BE2C (cell line): ENCODE measurements around the gene BCORL1.

ENCODE experiments used
- DNase-seq: peaks from one replicate; pipeline ENCODE4 v3.0.0-alpha.2; 2020
- H3K27me3 ChIP-seq: fragments of 250-450 bp; sonication (Bioruptor Pico); 2 replicates; pipeline ENCODE4 v1.5.1; 2020; ENCODE audit warnings: mild to moderate bottlenecking
- H3K36me3 ChIP-seq: fragments of 250-450 bp; sonication (Bioruptor Pico); 2 replicates; pipeline ENCODE4 v1.5.1; 2020; ENCODE audit warnings: mild to moderate bottlenecking
- H3K4me1 ChIP-seq: fragments of 250-450 bp; sonication (Bioruptor Pico); 2 replicates; pipeline ENCODE4 v1.5.1; 2020
- H3K4me3 ChIP-seq: 2 replicates; pipeline ENCODE4 v1.5.1; 2011; ENCODE audit warnings: low read depth, low read length
- H3K9me3 ChIP-seq: fragments of 250-450 bp; sonication (Bioruptor Pico); 2 replicates; pipeline ENCODE4 v1.5.1; 2020
- TF ChIP-seq, protein P1 (sequence below): IDR thresholded peaks from 2 replicates; pipeline ENCODE4 v1.5.1; 2012; ENCODE audit warnings: mild to moderate bottlenecking, low read depth, low read length

Gene BCORL1

DNA sequence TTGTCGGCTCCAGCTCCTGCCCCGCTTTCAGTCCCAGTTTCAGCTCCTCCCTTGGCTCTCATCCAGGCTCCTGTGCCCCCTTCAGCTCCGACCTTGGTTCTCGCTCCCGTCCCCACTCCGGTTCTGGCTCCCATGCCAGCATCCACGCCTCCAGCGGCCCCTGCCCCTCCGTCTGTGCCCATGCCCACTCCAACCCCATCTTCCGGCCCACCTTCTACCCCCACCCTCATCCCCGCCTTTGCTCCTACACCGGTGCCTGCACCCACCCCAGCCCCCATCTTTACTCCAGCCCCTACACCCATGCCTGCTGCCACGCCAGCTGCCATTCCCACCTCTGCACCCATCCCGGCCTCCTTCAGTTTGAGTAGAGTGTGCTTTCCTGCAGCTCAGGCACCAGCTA is 31.2 kb downstream of the BCORL1 start:
- DNase-seq = no peak
- H3K36me3 ChIP-seq = no peaks in the 10 kb centered on the region
- TF ChIP-seq, protein P1, sequence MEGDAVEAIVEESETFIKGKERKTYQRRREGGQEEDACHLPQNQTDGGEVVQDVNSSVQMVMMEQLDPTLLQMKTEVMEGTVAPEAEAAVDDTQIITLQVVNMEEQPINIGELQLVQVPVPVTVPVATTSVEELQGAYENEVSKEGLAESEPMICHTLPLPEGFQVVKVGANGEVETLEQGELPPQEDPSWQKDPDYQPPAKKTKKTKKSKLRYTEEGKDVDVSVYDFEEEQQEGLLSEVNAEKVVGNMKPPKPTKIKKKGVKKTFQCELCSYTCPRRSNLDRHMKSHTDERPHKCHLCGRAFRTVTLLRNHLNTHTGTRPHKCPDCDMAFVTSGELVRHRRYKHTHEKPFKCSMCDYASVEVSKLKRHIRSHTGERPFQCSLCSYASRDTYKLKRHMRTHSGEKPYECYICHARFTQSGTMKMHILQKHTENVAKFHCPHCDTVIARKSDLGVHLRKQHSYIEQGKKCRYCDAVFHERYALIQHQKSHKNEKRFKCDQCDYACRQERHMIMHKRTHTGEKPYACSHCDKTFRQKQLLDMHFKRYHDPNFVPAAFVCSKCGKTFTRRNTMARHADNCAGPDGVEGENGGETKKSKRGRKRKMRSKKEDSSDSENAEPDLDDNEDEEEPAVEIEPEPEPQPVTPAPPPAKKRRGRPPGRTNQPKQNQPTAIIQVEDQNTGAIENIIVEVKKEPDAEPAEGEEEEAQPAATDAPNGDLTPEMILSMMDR = no peak
- no peaks in the 10 kb centered on the region for H3K27me3 ChIP-seq
- H3K4me1 ChIP-seq = no peaks in the 10 kb centered on the region
- H3K9me3 ChIP-seq = no peaks in the 10 kb centered on the region
- no peak overlapping the region for H3K4me3 ChIP-seq

DNA sequence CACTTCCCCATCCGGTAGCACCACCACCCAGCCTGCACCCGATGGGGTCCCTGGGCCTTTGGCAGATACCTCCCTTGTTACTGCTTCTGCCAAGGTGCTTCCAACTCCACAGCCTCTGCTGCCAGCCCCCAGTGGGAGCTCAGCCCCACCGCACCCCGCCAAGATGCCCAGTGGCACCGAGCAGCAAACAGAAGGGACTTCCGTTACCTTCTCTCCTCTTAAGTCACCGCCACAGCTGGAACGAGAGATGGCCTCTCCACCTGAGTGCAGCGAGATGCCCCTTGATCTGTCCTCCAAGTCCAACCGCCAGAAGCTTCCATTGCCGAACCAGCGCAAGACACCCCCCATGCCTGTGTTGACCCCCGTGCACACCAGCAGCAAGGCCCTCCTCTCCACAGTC is 31.9 kb downstream of the BCORL1 start:
- Histone ChIP-seq H3K4me1 (no peaks in the 10 kb centered on the region), H3K36me3 (no peaks in the 10 kb centered on the region), H3K4me3 (no peak overlapping the region), H3K27me3 (no peaks in the 10 kb centered on the region), H3K9me3 (no peaks in the 10 kb centered on the region)
- TF ChIP-seq, protein P1 = no peak
- DNase-seq = no peak

DNA sequence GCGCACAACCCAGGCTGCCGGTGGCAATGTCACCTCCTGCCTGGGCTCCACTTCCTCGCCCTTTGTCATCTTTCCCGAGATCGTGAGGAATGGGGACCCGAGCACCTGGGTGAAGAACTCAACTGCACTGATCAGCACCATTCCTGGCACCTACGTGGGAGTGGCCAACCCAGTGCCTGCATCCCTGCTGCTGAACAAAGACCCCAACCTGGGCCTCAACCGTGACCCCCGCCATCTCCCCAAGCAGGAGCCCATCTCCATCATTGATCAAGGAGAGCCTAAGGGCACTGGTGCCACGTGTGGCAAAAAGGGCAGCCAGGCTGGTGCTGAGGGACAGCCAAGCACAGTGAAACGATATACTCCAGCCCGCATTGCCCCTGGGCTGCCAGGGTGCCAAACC is 32.3 kb downstream of the BCORL1 start:
- no peak for DNase-seq
- Histone ChIP-seq H3K36me3 (no peaks in the 10 kb centered on the region), H3K4me1 (no peaks in the 10 kb centered on the region), H3K4me3 (no peak overlapping the region), H3K9me3 (no peaks in the 10 kb centered on the region), H3K27me3 (no peaks in the 10 kb centered on the region)
- TF ChIP-seq, protein P1 = no peak

DNA sequence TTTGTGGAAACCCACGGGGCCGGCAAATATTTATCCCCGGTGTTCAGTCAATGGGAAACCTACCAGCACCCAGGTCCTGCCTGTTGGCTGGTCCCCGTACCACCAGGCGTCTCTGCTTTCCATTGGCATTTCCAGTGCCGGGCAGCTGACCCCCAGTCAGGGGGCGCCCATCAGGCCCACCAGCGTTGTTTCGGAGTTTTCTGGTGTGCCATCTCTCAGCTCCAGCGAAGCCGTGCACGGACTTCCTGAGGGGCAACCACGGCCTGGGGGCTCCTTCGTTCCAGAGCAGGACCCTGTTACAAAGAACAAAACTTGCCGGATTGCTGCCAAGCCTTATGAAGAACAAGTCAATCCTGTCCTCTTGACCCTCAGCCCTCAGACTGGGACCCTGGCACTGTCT is 32.7 kb downstream of the BCORL1 start:
- H3K27me3 ChIP-seq = no peaks in the 10 kb centered on the region
- no peaks in the 10 kb centered on the region for H3K9me3 ChIP-seq
- no peak for DNase-seq
- H3K4me3 ChIP-seq = no peak overlapping the region
- H3K36me3 ChIP-seq = no peaks in the 10 kb centered on the region
- TF ChIP-seq, protein P1 = no peak
- H3K4me1 ChIP-seq = no peaks in the 10 kb centered on the region

DNA sequence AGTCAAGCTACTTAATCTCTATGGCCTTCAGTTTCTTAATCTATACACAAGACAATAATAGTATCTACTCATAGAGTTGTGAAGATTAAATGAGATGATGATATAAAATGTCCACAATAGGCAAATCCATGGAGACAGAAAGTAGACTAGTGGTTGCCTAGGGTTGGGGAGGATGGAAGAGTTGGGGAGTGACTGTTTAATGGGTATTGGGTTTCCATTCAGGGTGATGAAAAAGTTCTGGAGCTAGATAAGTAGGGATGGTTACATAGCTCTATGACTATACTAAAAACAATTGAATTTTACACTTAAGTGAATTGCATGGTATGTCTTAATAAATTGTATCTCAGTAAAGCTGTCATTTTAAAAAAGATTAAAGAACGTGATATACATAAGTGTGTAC is 35.7 kb downstream of the BCORL1 start:
- DNase-seq = no peak
- Histone ChIP-seq H3K36me3 (no peaks in the 10 kb centered on the region), H3K9me3 (no peaks in the 10 kb centered on the region), H3K4me1 (no peaks in the 10 kb centered on the region), H3K4me3 (no peak overlapping the region), H3K27me3 (no peaks in the 10 kb centered on the region)
- TF ChIP-seq, protein P1 = no peak

DNA sequence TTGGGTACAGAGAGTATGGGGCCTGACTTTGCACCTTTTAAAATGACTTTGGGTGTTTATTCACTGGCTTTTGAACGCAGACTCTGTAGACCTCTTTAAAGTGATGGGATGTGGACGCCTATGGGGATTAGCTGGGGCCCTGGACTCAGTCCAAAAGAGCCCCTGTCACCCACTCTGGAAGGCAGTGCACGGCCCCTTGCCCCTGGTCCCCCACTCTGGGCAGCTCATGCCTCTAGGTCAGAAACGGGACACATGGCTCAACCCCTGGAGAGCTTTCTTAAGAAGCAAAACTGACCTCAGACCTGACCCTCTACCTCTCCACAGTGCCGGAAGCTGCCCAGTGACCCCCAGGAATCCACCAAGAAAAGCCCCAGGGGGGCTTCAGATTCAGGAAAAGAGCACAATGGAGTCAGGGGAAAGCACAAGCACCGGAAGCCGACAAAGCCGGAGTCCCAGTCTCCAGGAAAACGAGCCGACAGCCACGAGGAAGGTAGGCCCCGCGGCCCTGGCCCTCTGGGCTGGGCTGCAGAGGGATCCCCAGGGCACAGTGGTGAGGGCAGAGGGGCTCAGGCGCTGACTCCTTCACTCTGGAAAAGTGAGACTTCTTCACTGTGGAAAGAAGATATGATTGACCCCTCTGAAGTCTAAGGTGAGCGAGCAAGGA is 38.4 kb downstream of the BCORL1 start:
- Histone ChIP-seq H3K36me3 (no peaks in the 10 kb centered on the region), H3K4me1 (no peaks in the 10 kb centered on the region)
- DNase-seq = no peak

More for the DNA sequence above, 38.4 kb downstream of the BCORL1 start:
- TF ChIP-seq, protein P1 = no peak
- Histone ChIP-seq H3K4me3 (no peak overlapping the region), H3K9me3 (no peaks in the 10 kb centered on the region), H3K27me3 (no peaks in the 10 kb centered on the region)
